Peyer's patch (tissue), 4 donors: Measurements from ENCODE around the gene RELN.

ENCODE experiments used
- CTCF ChIP-seq, 6 experiments: fragments of 450-650 bp in 4 of 6; fragments of 200-600 bp in 2 of 6; sonication (generic) in 1 of 6; IDR thresholded peaks; one replicate each; pipeline ENCODE4 v1.5.1; 2017 to 2019; ENCODE audit warnings: antibody characterized with exemption in 6 of 6, mild to moderate bottlenecking in 3 of 6, moderate library complexity in 1 of 6
- POLR2A ChIP-seq, 2 donors: fragments of 450-650 bp; IDR thresholded peaks; one replicate each; pipeline ENCODE4 v1.5.1; 2017; ENCODE audit warnings: antibody characterized with exemption in 2 of 2, mild to moderate bottlenecking in 2 of 2, moderate library complexity in 2 of 2

GRCh38 chr7:103983201-103983977 is 6.1 kb downstream of the RELN start:
- TF ChIP-seq CTCF (IDR thresholded peaks at IDR 0.05) (no peak), POLR2A (IDR thresholded peaks at IDR 0.05) (no peak)
